HepG2 (cell line): ENCODE results near the gene WDFY1. TPM values are rescaled to one million over a fixed set of nuclear protein-coding genes. Genes with fewer than 3 reads are reported as not detected.

Experiments
- FIP1L1 ChIP-seq: fragments of 200-400 bp; formaldehyde crosslinking; IDR thresholded peaks from 2 replicates; pipeline ENCODE4 v1.6.1; 2018; ENCODE audit warnings: low read depth, mild to moderate bottlenecking, low read length, moderate library complexity, borderline replicate concordance; ENCODE audit not compliant: insufficient read depth
- FOXK2 ChIP-seq: fragments of 450-650 bp; IDR thresholded peaks from 2 replicates; pipeline ENCODE4 v1.6.1; 2016
- JARID2 ChIP-seq: sonication (generic); formaldehyde crosslinking; IDR thresholded peaks from 2 replicates; pipeline ENCODE4 v1.8.1; 2023; ENCODE audit warnings: missing genetic modification reagents, inconsistent platforms; ENCODE audit not compliant: insufficient replicate concordance
- KDM4B ChIP-seq: sonication (generic); formaldehyde crosslinking; IDR thresholded peaks from 2 replicates; pipeline ENCODE4 v1.4.0; 2020; ENCODE audit warnings: missing genetic modification reagents
- KLF16 ChIP-seq, 2 experiments: sonication (generic) in 1 of 2; formaldehyde crosslinking in 1 of 2; IDR thresholded peaks; 2 replicates each; pipeline versions ENCODE4 v1.6.1 to v1.8.0; 2016 to 2023; ENCODE audit warnings: missing genetic modification reagents in 2 of 2, missing compliant biosample characterization in 1 of 2
- NCOA5 ChIP-seq: sonication (generic); formaldehyde crosslinking; IDR thresholded peaks from 2 replicates; pipeline ENCODE4 v1.4.0; 2020; ENCODE audit warnings: missing genetic modification reagents
- NFYC ChIP-seq: IDR thresholded peaks from 2 replicates; pipeline ENCODE4 v1.6.1; 2016; ENCODE audit warnings: missing genetic modification reagents, missing compliant biosample characterization
- NKX3-1 ChIP-seq: sonication (generic); formaldehyde crosslinking; IDR thresholded peaks from 2 replicates; pipeline ENCODE4 v1.5.0; 2020; ENCODE audit warnings: missing genetic modification reagents
- PTBP1 ChIP-seq: fragments of 200-400 bp; formaldehyde crosslinking; IDR thresholded peaks from 2 replicates; pipeline ENCODE4 v1.6.1; 2018; ENCODE audit warnings: low read length, low read depth; ENCODE audit not compliant: poor library complexity, severe bottlenecking
- RAD21 ChIP-seq: fragments of 450-650 bp; formaldehyde crosslinking; IDR thresholded peaks from 2 replicates; pipeline ENCODE4 v1.5.0; 2020; ENCODE audit warnings: mild to moderate bottlenecking
- SOX5 ChIP-seq: IDR thresholded peaks from 2 replicates; pipeline ENCODE4 v1.6.1; 2016; ENCODE audit warnings: borderline replicate concordance
- TOE1 ChIP-seq: sonication (generic); formaldehyde crosslinking; IDR thresholded peaks from 2 replicates; pipeline ENCODE4 v1.4.0; 2020; ENCODE audit warnings: mild to moderate bottlenecking, missing genetic modification reagents
- TOPORS ChIP-seq: sonication (generic); formaldehyde crosslinking; IDR thresholded peaks from 2 replicates; pipeline ENCODE4 v1.8.0; 2023; ENCODE audit warnings: mild to moderate bottlenecking, missing genetic modification reagents
- ZBTB1 ChIP-seq: sonication (generic); formaldehyde crosslinking; IDR thresholded peaks from 2 replicates; pipeline ENCODE4 v1.4.0; 2020; ENCODE audit warnings: missing genetic modification reagents, borderline replicate concordance
- ZNF33A ChIP-seq: sonication (generic); formaldehyde crosslinking; IDR thresholded peaks from 2 replicates; pipeline ENCODE4 v1.5.1; 2020; ENCODE audit warnings: missing genetic modification reagents, mild to moderate bottlenecking, moderate library complexity, borderline replicate concordance
- ZNF891 ChIP-seq: sonication (generic); formaldehyde crosslinking; IDR thresholded peaks from 2 replicates; pipeline ENCODE4 v1.5.0; 2020; ENCODE audit warnings: mild to moderate bottlenecking, missing genetic modification reagents
- polyA plus RNA-seq, 8 experiments: library from polyadenylated mRNA; depleted of rRNA in 3 of 8; stranded (reverse) in 7 of 8; unstranded in 1 of 8; fragments of >200 nt; fragmentation: Illumina TruSeq in 4 of 8; extraction: Trizol in 4 of 8; gene quantifications; 2 replicates each; pipeline versions ENCODE4 v1.2.1 to v1.2.3, GENCODE V29; 2011 to 2016; ENCODE audit warnings: low read depth in 4 of 8, missing spikeins in 1 of 8, mixed read lengths in 1 of 8; ENCODE audit not compliant: insufficient read depth in 1 of 8
- total RNA-seq, 5 experiments: library from RNA; depleted of rRNA; stranded (reverse); fragments of >200 nt; fragmentation: Illumina TruSeq; extraction: Trizol; gene quantifications; 2 replicates each; pipeline ENCODE4 v1.2.3, GENCODE V29; 2016; ENCODE audit warnings: low read depth in 1 of 5
- TF ChIP-seq, protein P1 (sequence below): sonication (generic); formaldehyde crosslinking; IDR thresholded peaks from 2 replicates; pipeline ENCODE4 v1.4.0; 2020; ENCODE audit warnings: missing genetic modification reagents
- TF ChIP-seq, protein P2 (sequence below): sonication (generic); formaldehyde crosslinking; conservative IDR thresholded peaks from 2 replicates; pipeline ENCODE4 v1.8.0; 2022; ENCODE audit warnings: low read depth, missing genetic modification reagents
- TF ChIP-seq, protein P3 (sequence below): fragments of 450-650 bp; IDR thresholded peaks from 2 replicates; pipeline ENCODE4 v1.6.1; 2017; ENCODE audit warnings: mild to moderate bottlenecking
- TF ChIP-seq, protein P4 (sequence below): sonication (generic); formaldehyde crosslinking; conservative IDR thresholded peaks from 2 replicates; pipeline ENCODE4 v1.4.0; 2020; ENCODE audit warnings: missing genetic modification reagents
- TF ChIP-seq, protein P5 (sequence below), 2 experiments: sonication (generic) in 1 of 2; formaldehyde crosslinking in 1 of 2; IDR thresholded peaks; 2 replicates each; pipeline versions ENCODE4 v1.4.0 to v1.6.1; 2018 to 2020; ENCODE audit warnings: missing genetic modification reagents in 2 of 2, borderline replicate concordance in 1 of 2, low read depth in 1 of 2, mild to moderate bottlenecking in 1 of 2, missing biosample characterization in 1 of 2

Gene WDFY1
- total and polyA plus RNA-seq, 2 of the 13 experiments (the other 11 are each of a cell fraction or from before 2014, with no cell fraction given), result 77.0 to 78.4 TPM

DNA sequence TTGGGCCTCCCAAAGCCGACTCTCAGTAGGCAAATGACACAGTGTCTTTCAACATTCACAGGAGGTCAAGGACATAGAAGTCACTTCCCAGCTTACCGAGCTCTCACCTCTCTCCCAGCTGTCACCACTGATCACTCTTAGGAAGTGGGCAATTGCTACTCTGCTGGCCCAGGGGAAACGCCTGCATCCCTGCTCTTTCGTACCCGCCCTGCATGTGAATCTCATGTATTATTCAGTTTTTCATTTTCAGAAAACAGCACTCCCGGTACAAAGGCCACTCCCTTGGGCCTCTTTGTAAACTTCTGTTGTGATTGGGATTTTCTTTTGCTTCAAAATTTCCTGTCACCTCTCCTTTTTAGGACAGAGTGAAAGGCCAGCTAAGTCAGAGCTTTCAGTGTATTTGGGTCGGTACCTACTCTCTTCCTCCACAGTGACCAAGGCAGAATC, 27.5 kb upstream of the WDFY1 start (continued):
- TF ChIP-seq, protein P1, sequence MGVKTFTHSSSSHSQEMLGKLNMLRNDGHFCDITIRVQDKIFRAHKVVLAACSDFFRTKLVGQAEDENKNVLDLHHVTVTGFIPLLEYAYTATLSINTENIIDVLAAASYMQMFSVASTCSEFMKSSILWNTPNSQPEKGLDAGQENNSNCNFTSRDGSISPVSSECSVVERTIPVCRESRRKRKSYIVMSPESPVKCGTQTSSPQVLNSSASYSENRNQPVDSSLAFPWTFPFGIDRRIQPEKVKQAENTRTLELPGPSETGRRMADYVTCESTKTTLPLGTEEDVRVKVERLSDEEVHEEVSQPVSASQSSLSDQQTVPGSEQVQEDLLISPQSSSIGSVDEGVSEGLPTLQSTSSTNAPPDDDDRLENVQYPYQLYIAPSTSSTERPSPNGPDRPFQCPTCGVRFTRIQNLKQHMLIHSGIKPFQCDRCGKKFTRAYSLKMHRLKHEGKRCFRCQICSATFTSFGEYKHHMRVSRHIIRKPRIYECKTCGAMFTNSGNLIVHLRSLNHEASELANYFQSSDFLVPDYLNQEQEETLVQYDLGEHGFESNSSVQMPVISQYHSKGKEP (CRISPR knock-in tag), result no peak
- no peak for TF ChIP-seq ZBTB1 (CRISPR knock-in tag)
- no peak for TF ChIP-seq NKX3-1 (CRISPR knock-in tag)
- TF ChIP-seq JARID2 (CRISPR knock-in tag), result no peak
- TF ChIP-seq FOXK2, result no peak
- TF ChIP-seq ZNF33A (CRISPR knock-in tag), result no peak
- TF ChIP-seq, protein P2, sequence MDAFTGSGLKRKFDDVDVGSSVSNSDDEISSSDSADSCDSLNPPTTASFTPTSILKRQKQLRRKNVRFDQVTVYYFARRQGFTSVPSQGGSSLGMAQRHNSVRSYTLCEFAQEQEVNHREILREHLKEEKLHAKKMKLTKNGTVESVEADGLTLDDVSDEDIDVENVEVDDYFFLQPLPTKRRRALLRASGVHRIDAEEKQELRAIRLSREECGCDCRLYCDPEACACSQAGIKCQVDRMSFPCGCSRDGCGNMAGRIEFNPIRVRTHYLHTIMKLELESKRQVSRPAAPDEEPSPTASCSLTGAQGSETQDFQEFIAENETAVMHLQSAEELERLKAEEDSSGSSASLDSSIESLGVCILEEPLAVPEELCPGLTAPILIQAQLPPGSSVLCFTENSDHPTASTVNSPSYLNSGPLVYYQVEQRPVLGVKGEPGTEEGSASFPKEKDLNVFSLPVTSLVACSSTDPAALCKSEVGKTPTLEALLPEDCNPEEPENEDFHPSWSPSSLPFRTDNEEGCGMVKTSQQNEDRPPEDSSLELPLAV (CRISPR knock-in tag), result no peak
- TF ChIP-seq KDM4B (CRISPR knock-in tag), result no peak
- no peak for TF ChIP-seq PTBP1
- no peak for TF ChIP-seq FIP1L1
- TF ChIP-seq SOX5, result peak; percentile 39; the same call in 1 of the 2 replicates
- TF ChIP-seq KLF16 (CRISPR knock-in tag; IDR thresholded peaks at IDR 0.05), result no peak
- TF ChIP-seq, protein P3, sequence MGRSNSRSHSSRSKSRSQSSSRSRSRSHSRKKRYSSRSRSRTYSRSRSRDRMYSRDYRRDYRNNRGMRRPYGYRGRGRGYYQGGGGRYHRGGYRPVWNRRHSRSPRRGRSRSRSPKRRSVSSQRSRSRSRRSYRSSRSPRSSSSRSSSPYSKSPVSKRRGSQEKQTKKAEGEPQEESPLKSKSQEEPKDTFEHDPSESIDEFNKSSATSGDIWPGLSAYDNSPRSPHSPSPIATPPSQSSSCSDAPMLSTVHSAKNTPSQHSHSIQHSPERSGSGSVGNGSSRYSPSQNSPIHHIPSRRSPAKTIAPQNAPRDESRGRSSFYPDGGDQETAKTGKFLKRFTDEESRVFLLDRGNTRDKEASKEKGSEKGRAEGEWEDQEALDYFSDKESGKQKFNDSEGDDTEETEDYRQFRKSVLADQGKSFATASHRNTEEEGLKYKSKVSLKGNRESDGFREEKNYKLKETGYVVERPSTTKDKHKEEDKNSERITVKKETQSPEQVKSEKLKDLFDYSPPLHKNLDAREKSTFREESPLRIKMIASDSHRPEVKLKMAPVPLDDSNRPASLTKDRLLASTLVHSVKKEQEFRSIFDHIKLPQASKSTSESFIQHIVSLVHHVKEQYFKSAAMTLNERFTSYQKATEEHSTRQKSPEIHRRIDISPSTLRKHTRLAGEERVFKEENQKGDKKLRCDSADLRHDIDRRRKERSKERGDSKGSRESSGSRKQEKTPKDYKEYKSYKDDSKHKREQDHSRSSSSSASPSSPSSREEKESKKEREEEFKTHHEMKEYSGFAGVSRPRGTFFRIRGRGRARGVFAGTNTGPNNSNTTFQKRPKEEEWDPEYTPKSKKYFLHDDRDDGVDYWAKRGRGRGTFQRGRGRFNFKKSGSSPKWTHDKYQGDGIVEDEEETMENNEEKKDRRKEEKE, result no peak
- TF ChIP-seq NFYC, result no peak
- no peak for TF ChIP-seq NCOA5
- TF ChIP-seq, protein P4, sequence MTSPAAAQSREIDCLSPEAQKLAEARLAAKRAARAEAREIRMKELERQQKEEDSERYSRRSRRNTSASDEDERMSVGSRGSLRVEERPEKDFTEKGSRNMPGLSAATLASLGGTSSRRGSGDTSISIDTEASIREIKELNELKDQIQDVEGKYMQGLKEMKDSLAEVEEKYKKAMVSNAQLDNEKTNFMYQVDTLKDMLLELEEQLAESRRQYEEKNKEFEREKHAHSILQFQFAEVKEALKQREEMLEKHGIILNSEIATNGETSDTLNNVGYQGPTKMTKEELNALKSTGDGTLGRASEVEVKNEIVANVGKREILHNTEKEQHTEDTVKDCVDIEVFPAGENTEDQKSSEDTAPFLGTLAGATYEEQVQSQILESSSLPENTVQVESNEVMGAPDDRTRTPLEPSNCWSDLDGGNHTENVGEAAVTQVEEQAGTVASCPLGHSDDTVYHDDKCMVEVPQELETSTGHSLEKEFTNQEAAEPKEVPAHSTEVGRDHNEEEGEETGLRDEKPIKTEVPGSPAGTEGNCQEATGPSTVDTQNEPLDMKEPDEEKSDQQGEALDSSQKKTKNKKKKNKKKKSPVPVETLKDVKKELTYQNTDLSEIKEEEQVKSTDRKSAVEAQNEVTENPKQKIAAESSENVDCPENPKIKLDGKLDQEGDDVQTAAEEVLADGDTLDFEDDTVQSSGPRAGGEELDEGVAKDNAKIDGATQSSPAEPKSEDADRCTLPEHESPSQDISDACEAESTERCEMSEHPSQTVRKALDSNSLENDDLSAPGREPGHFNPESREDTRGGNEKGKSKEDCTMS (CRISPR knock-in tag), result no peak
- no peak for TF ChIP-seq TOE1 (CRISPR knock-in tag)
- TF ChIP-seq TOPORS, result no peak
- no peak for TF ChIP-seq RAD21 (CRISPR knock-in tag)
- TF ChIP-seq, protein P5, sequence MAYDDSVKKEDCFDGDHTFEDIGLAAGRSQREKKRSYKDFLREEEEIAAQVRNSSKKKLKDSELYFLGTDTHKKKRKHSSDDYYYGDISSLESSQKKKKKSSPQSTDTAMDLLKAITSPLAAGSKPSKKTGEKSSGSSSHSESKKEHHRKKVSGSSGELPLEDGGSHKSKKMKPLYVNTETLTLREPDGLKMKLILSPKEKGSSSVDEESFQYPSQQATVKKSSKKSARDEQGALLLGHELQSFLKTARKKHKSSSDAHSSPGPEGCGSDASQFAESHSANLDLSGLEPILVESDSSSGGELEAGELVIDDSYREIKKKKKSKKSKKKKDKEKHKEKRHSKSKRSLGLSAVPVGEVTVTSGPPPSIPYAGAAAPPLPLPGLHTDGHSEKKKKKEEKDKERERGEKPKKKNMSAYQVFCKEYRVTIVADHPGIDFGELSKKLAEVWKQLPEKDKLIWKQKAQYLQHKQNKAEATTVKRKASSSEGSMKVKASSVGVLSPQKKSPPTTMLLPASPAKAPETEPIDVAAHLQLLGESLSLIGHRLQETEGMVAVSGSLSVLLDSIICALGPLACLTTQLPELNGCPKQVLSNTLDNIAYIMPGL (CRISPR knock-in tag; IDR thresholded peaks at IDR 0.05; ENCODE audit: borderline replicate concordance in 1 of 2, low read depth in 1 of 2), result no peak
- TF ChIP-seq ZNF891 (CRISPR knock-in tag), result no peak
